Mesothelial cell of epicardium (in vitro differentiated cells): ENCODE measurements around the gene TRIM58. TPM values are rescaled to one million over a fixed set of nuclear protein-coding genes. Genes with fewer than 3 reads are reported as not detected.

Experiments
- DNase-seq, 2 experiments: peaks; one replicate each; pipeline ENCODE4 v3.0.0; 2021; ENCODE audit warnings: low spot score in 2 of 2; ENCODE audit not compliant: unreplicated experiment in 2 of 2
- H3K27ac Mint-ChIP-seq: 2 replicates; pipeline ENCODE4 v1.8.0; 2021; ENCODE audit warnings: mixed read lengths
- H3K27me3 Mint-ChIP-seq: 2 replicates; pipeline ENCODE4 v1.8.0; 2021; ENCODE audit warnings: low read depth, mixed read lengths
- H3K36me3 Mint-ChIP-seq: 2 replicates; pipeline ENCODE4 v1.8.0; 2021; ENCODE audit warnings: mixed read lengths
- H3K4me1 Mint-ChIP-seq: 2 replicates; pipeline ENCODE4 v1.8.0; 2021; ENCODE audit warnings: mixed read lengths
- H3K4me3 Mint-ChIP-seq: 2 replicates; pipeline ENCODE4 v1.8.0; 2021; ENCODE audit warnings: mild to moderate bottlenecking, moderate library complexity, mixed read lengths
- H3K9me3 Mint-ChIP-seq: 2 replicates; pipeline ENCODE4 v1.8.0; 2021; ENCODE audit warnings: mixed read lengths
- CTCF ChIP-seq: fragments of 200-600 bp; sonication (generic); IDR thresholded peaks from one replicate; pipeline ENCODE4 v1.5.0; 2021; ENCODE audit warnings: antibody characterized with exemption; ENCODE audit not compliant: unreplicated experiment
- total RNA-seq: library from RNA; stranded (reverse); gene quantifications from 3 replicates; pipeline ENCODE4 v1.2.1, GENCODE V29; 2021

TRIM58 gene
- total RNA-seq, 1 donor from 2014 or later: 1.2 TPM

GRCh38 chr1:247829656-247830055 lies 27.3 kb upstream of the TRIM58 start:
- no peak overlapping the region for H3K27ac Mint-ChIP-seq
- no peak for DNase-seq
- no peak for TF ChIP-seq CTCF
- no peaks in the 10 kb centered on the region for H3K4me1 Mint-ChIP-seq
- no peak overlapping the region for H3K4me3 Mint-ChIP-seq
- H3K36me3 Mint-ChIP-seq: no peaks in the 10 kb centered on the region
- peaks cover 9% of the 10 kb centered on the region for H3K9me3 Mint-ChIP-seq
- no peaks in the 10 kb centered on the region for H3K27me3 Mint-ChIP-seq

- Mint-ChIP-seq H3K4me3 (no peak overlapping the region), H3K27ac (no peak overlapping the region), H3K9me3 (peaks cover 19% of the 10 kb centered on the region), H3K4me1 (no peaks in the 10 kb centered on the region), H3K27me3 (no peaks in the 10 kb centered on the region), H3K36me3 (no peaks in the 10 kb centered on the region)
- no peak for TF ChIP-seq CTCF
- no peak for DNase-seq
These were observed 23.4 kb upstream of the TRIM58 start for GRCh38 chr1:247833601-247834000.

GRCh38 chr1:247840818-247841217 lies 16.2 kb upstream of the TRIM58 start:
- H3K27ac Mint-ChIP-seq: no peak overlapping the region

GRCh38 chr1:247841796-247842195 lies 15.2 kb upstream of the TRIM58 start, which contains the start of gene OR11L1:
Gene OR11L1 (minus strand): TSS chr1:247841896. CDS start chr1:247841896, 0 bp downstream.
- DNase-seq: no peak
- Mint-ChIP-seq H3K4me3 (no peak within 1 kb of the TSS), H3K4me1 (no peaks in the 10 kb centered on the region), H3K9me3 (peaks cover 28% of the 10 kb centered on the region), H3K27ac (no peak within 1 kb of the TSS), H3K36me3 (no peaks in the 10 kb centered on the region), H3K27me3 (no peaks in the 10 kb centered on the region)
- no peak for TF ChIP-seq CTCF

More at GRCh38 chr1:247840818-247841217, 16.2 kb upstream of the TRIM58 start:
- Mint-ChIP-seq H3K9me3 (peaks cover 29% of the 10 kb centered on the region), H3K36me3 (no peaks in the 10 kb centered on the region), H3K4me1 (no peaks in the 10 kb centered on the region), H3K4me3 (no peak overlapping the region), H3K27me3 (no peaks in the 10 kb centered on the region)
- no peak for DNase-seq
- TF ChIP-seq CTCF: no peak

- Mint-ChIP-seq H3K4me3 (no peak overlapping the region), H3K27ac (no peak overlapping the region), H3K9me3 (peaks cover 17% of the 10 kb centered on the region), H3K27me3 (no peaks in the 10 kb centered on the region), H3K4me1 (no peaks in the 10 kb centered on the region), H3K36me3 (no peaks in the 10 kb centered on the region)
- DNase-seq: no peak
- TF ChIP-seq CTCF: no peak
These were observed 13.6 kb upstream of the TRIM58 start for GRCh38 chr1:247843411-247843810.
